ENCODE results near the gene ATL1. TPM values are rescaled to one million over a fixed set of nuclear protein-coding genes. Genes with fewer than 3 reads are reported as not detected.

Gene ATL1
- total RNA-seq, 4 donors from 2014 or later = 17.2 to 22.3 (median 21.6) TPM

DNA sequence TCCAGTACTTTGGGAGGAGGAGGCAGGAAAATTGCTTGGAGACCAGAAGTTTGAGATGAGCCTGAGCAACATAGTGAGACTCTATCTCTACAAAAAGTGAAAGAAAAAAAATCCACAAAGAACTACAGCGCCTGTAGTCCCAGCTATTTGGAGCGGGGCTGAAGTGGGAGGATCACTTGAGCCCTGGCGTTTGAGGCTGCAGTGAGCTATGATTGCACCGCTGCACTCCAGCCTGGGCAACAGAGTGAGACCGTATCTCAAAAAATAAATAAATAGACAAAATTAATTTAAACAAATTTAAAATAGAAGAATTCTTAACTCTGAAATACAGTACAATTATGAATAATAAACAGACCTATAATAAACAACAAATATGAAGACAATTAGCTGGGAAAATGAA is 40.9 kb downstream of the ATL1 start:
- 85 to 88% methylated on average over 5 of the region's 5 CpGs for WGBS, 2 donors (ENCODE audit: low coverage in 1 of 2)

DNA sequence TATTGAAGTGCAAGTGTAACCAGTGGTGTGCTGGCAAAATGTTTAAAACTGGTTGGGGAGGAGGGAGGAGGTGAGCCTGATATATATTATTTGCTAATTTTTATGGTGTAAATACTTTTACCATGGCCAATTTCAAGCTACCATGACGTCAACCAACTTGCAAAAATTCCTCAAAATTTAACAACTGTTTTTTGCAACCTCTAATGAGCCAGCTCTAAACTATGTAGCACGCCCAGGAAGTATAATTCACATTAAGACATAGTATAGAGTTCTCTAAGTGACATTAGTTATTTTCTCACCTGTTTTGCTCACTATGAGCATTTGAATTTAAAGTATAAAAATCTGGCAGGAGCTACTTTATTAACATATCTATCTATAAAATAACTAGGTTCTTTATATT is 41.4 kb downstream of the ATL1 start:
- H3K27me3 ChIP-seq = no peaks in the 10 kb centered on the region
- WGBS, 2 donors (ENCODE audit: low coverage in 1 of 2) = 83 to 86% methylated on average over 2 of the region's 2 CpGs
- peaks cover 0 to 3% of the 10 kb centered on the region in 2 donors for H3K36me3 ChIP-seq
- no peaks in the 10 kb centered on the region for H3K9me3 ChIP-seq
- H3K4me1 ChIP-seq = peaks cover 0 to 7% (median 0%) of the 10 kb centered on the region in 3 donors
- no peak for ATAC-seq
- no peak for TF ChIP-seq EP300 (IDR thresholded peaks at IDR 0.05)
- H3K27ac ChIP-seq = no peak overlapping the region
- H3K4me3 ChIP-seq = no peak overlapping the region

More for the DNA sequence above, 40.9 kb downstream of the ATL1 start:
- TF ChIP-seq POLR2A (IDR thresholded peaks at IDR 0.05) = no peak
- TF ChIP-seq POLR2AphosphoS5 (IDR thresholded peaks at IDR 0.05) = no peak
- no peak for TF ChIP-seq EP300 (IDR thresholded peaks at IDR 0.05)
- TF ChIP-seq, protein P1, sequence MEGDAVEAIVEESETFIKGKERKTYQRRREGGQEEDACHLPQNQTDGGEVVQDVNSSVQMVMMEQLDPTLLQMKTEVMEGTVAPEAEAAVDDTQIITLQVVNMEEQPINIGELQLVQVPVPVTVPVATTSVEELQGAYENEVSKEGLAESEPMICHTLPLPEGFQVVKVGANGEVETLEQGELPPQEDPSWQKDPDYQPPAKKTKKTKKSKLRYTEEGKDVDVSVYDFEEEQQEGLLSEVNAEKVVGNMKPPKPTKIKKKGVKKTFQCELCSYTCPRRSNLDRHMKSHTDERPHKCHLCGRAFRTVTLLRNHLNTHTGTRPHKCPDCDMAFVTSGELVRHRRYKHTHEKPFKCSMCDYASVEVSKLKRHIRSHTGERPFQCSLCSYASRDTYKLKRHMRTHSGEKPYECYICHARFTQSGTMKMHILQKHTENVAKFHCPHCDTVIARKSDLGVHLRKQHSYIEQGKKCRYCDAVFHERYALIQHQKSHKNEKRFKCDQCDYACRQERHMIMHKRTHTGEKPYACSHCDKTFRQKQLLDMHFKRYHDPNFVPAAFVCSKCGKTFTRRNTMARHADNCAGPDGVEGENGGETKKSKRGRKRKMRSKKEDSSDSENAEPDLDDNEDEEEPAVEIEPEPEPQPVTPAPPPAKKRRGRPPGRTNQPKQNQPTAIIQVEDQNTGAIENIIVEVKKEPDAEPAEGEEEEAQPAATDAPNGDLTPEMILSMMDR (IDR thresholded peaks at IDR 0.05) = no peak
- Histone ChIP-seq H3K27ac (no peak overlapping the region), H3K4me3 (no peak overlapping the region), H3K36me3 (peaks cover 0 to 3% of the 10 kb centered on the region in 2 donors), H3K4me1 (peaks cover 0 to 3% (median 0%) of the 10 kb centered on the region in 3 donors), H3K9me3 (no peaks in the 10 kb centered on the region), H3K27me3 (no peaks in the 10 kb centered on the region)
- ATAC-seq = no peak

DNA sequence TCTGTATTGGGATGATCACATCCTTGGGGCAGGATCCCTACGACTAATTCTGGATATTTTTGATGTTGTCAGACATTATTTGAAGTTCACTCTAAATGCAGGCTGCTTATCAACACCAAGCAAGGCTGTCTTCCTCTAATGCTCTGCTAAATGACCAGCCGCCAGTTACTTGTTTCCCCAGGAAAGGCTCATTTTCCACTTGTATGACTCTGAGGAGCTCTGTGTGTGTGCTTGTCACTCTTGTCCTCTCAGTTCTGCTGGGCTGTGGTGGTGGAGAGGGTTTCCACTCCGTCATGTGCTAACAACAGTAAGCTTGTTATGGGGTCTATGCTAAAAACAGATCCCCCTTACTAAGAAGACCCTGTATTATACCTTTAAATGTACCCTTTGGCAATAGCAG is 42.1 kb downstream of the ATL1 start:
- Histone ChIP-seq H3K4me3 (no peak overlapping the region), H3K27ac (no peak overlapping the region), H3K36me3 (peaks cover 0 to 3% of the 10 kb centered on the region in 2 donors), H3K27me3 (no peaks in the 10 kb centered on the region), H3K9me3 (no peaks in the 10 kb centered on the region), H3K4me1 (peaks cover 0 to 7% (median 0%) of the 10 kb centered on the region in 3 donors)
- 87 to 89% methylated on average over 2 to 3 of the region's 3 CpGs for WGBS, 2 donors (ENCODE audit: low coverage in 1 of 2)
- ATAC-seq = no peak
- TF ChIP-seq POLR2AphosphoS5 (IDR thresholded peaks at IDR 0.05) (no peak), POLR2A (IDR thresholded peaks at IDR 0.05) (no peak), EP300 (IDR thresholded peaks at IDR 0.05) (no peak)
- TF ChIP-seq, protein P1 (IDR thresholded peaks at IDR 0.05) = no peak

DNA sequence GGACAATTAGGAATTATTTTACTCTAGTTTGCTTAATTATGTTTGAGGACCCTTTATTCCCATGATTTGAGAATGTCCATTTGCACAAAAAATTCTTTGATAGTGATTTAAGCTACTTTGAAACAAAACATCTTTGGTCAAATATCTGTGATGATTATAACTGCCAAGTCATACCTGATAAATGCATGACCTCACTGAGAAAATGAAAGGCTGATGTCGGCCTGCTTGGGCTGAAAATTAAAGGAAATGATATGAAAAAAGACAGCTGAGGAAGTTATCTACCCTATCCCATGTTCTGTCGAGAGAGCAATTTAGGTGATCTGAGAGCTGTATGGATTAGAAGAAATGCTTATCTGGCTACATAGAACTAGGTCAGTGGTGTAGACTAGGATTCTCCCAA is 43.6 kb downstream of the ATL1 start:
- Histone ChIP-seq H3K27me3 (no peaks in the 10 kb centered on the region), H3K36me3 (peaks cover 0 to under 1% of the 10 kb centered on the region in 2 donors), H3K27ac (no peak overlapping the region), H3K4me3 (no peak overlapping the region), H3K9me3 (no peaks in the 10 kb centered on the region), H3K4me1 (peaks cover 0 to 7% (median 0%) of the 10 kb centered on the region in 3 donors)
- ATAC-seq = no peak
- TF ChIP-seq, protein P1 (IDR thresholded peaks at IDR 0.05) = no peak
- no peak for TF ChIP-seq EP300 (IDR thresholded peaks at IDR 0.05)
- no peak for TF ChIP-seq POLR2AphosphoS5 (IDR thresholded peaks at IDR 0.05)
- no peak for TF ChIP-seq POLR2A (IDR thresholded peaks at IDR 0.05)
- WGBS, 2 donors (ENCODE audit: low coverage in 1 of 2) = 50 to 75% methylated on average over 2 of the region's 2 CpGs

DNA sequence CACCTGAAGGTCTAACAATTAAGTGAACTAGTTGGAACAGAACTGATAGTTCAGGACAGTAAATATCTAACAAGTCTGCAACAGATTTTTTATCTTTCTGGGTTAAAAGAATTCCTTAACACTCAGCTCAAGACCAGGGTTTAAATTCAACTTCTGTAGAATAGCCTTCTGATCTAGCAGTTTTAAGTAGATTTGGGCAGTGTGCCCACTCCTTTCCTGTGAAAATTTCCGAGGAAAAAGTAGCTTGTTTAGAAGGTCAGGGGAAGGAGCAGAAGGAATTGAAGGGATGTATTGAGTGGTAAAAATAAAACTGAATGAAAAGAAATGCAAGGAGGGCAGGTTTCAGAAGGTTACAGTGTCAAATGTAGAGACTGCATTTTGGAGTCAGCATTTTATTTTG is 45.8 kb downstream of the ATL1 start:
- Histone ChIP-seq H3K36me3 (no peaks in the 10 kb centered on the region), H3K27me3 (no peaks in the 10 kb centered on the region), H3K4me1 (peaks cover 0 to 7% (median 0%) of the 10 kb centered on the region in 3 donors), H3K27ac (no peak overlapping the region), H3K9me3 (no peaks in the 10 kb centered on the region), H3K4me3 (no peak overlapping the region)
- ATAC-seq = no peak
- 10 to 38% methylated on average over 1 of the region's 1 CpG for WGBS, 2 donors (ENCODE audit: low coverage in 1 of 2)
- TF ChIP-seq EP300 (IDR thresholded peaks at IDR 0.05) (no peak), POLR2A (IDR thresholded peaks at IDR 0.05) (no peak), POLR2AphosphoS5 (IDR thresholded peaks at IDR 0.05) (no peak)
- TF ChIP-seq, protein P1 (IDR thresholded peaks at IDR 0.05) = no peak

Data from gastroesophageal sphincter (tissue), 4 donors.